OCI-LY1 (cell line): Measurements from ENCODE around the gene COG7.

Experiments used
- EZH2 ChIP-seq: fragments of 200-600 bp; sonication (generic), shearing (Covaris generic); IDR thresholded peaks from 2 replicates; pipeline ENCODE4 v1.8.0; 2017; ENCODE audit warnings: borderline replicate concordance, mixed run types, mild to moderate bottlenecking, antibody characterized with exemption, low read length, moderate library complexity, mixed read lengths
- TF ChIP-seq, protein P1 (sequence below): fragments of 200-600 bp; sonication (generic), shearing (Covaris generic); IDR thresholded peaks from 2 replicates; pipeline ENCODE4 v1.5.1; 2017; ENCODE audit warnings: mild to moderate bottlenecking, antibody characterized with exemption, low read length, moderate library complexity, mixed read lengths

DNA sequence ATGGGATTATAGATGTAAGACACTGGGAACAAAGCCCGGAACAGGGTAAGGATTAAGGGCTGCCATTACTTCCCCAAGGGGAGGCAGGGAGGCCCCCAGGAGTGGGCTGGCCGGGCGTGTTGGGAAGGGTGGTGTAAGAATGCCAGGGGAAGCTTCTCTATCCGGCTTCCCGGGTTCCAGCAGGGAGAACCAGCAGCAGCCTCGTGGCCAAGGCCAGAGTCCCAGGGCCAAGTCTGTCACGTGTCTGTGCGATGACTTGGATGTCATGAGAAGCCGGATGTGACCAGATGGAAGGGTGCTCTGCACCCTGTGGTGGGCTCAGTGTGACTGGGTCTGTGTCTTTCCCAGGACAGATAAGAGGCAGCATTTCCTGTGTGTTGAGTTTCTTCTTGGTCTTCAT is 98.7 kb downstream of the COG7 start:
- TF ChIP-seq, protein P1, sequence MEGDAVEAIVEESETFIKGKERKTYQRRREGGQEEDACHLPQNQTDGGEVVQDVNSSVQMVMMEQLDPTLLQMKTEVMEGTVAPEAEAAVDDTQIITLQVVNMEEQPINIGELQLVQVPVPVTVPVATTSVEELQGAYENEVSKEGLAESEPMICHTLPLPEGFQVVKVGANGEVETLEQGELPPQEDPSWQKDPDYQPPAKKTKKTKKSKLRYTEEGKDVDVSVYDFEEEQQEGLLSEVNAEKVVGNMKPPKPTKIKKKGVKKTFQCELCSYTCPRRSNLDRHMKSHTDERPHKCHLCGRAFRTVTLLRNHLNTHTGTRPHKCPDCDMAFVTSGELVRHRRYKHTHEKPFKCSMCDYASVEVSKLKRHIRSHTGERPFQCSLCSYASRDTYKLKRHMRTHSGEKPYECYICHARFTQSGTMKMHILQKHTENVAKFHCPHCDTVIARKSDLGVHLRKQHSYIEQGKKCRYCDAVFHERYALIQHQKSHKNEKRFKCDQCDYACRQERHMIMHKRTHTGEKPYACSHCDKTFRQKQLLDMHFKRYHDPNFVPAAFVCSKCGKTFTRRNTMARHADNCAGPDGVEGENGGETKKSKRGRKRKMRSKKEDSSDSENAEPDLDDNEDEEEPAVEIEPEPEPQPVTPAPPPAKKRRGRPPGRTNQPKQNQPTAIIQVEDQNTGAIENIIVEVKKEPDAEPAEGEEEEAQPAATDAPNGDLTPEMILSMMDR, result no peak
- TF ChIP-seq EZH2, result no peak
